Retina (tissue), 1 donor: ENCODE measurements around the gene MAD1L1.

ENCODE experiments used
- DNase-seq: peaks from one replicate; pipeline ENCODE4 v3.0.0-alpha.2; 2016

Gene MAD1L1

DNA sequence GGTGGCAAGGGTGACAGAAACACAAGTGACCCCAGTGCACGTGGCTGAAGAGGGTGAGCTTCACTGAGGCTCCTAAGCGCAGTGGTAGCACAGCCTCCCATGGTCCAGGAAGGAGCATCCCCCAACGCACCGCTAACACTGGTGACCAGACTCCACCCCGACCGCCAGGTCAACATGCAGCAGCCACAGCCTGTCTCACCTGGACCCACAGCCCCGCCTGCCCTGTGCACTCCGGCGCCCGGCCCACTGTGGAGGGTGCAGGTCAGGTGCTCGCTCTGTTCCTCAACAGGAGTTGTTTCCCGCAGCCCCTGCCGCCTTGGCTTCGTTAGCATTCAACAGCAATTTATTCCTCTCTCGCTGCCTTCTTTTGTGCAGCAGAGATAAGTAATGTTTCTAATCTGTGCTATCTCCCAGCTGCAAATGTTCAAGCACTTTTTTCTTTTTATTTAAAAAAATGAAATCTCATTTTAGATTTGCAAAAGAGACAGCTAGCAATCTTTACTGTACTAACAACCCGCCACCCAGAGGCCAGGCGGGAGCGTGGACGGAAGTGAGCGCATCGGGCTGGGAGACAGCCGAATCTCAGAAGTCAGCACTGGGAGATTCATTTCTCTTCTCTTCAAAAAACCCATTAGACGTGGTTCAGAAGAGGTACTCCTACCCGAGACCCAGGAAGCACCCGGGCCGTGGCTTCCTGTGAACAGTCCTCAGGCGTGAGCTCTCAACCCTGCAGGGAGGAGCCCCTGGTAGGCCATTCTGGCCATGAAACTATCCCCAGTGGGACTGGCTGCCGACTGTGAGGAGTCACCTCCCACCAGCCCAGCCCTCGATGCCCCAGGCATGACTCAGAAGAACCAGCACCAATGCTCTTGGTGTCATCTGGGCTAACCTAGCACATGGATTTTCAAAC lies 133.4 kb downstream of the MAD1L1 start:
- DNase-seq: peak; percentile 50

DNA sequence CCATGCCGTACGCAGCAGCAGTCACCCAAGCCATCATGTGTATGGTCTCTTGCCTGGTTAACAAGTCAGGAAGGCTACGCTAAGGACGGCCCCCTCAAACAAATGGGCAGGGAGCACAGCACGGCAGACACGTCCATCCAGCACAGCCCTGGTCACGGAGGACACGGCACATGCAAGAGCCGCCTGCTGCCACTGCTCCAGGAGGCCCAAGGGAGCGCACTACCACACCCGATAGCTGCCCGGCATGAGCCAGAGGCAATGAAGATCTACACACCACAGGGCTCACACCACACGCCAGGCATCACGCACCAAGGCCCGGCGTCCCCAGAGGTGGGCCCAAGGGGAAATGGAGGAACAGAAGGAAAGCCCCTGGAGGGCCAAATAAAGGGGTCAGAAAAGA lies 134.2 kb downstream of the MAD1L1 start:
- no peak for DNase-seq

DNA sequence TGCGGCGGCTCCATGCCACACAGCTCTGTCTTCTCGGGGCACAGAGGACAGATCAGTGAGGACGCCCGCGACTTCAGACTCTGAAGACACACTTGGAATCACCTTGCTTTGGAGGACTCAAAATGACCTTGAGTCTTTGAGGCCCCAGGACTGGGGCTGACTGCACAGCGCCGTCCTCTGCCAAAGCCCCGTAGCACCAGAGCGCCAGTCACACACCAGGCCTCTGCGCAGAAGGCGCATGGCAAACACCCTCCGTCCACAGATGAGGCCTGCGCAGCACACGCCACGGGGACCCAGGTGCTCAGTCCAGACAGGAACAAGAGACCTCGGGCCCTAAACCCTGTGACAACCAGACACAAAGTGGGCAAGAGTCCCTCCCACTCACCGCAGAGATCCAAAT lies 134.7 kb downstream of the MAD1L1 start:
- DNase-seq: no peak

DNA sequence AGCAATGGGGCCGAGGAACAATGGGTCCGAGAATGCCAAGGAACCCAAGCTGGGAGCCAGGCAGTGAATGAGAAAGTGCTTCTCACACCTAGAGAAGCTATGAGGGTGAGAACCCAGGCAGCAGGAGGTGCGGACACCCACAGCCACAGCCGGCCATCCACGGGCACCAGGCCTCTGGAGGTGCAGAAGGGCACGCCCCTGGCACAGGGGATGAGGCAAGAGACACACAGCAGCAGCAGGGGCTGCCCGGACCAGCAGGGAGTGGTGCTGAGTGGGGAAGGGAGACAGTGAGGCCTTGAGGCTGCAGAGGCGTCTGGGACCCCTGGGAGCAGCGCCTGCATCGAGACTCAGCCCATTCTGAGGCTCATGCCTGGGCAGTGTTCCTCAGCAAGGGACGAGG lies 135.3 kb downstream of the MAD1L1 start:
- no peak for DNase-seq

DNA sequence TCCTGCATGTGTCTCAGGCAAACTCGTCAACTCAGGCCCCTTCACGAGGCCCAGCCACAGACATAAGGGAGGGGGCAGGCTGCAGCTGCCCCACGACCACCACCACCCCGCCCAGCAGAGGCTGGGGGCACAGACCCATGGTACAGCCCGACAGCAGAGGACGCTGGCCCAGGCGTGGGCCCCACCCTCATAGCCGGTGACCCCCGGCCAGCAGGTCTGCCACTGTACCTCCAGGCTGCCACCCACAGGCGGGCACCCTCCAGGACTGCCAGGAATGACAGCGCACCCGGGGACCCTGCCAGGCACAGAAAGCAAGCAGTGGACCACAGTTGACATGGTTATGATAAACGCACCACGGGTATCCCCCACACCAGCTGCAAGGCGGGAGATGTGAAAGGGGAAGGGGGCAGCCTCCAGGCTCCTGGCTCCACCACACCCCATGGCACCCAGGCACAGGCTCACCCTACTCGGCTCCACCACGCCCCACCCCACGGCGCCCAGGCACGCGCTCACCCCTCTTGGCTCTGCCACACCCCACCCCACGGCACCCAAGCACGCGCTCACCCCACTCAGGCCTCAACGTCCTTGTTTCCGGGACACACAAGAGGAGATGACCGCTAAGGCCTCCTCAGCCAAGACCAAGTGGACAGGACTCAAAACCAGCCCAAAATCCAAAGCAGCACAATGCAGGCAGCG lies 135.9 kb downstream of the MAD1L1 start:
- no peak for DNase-seq

DNA sequence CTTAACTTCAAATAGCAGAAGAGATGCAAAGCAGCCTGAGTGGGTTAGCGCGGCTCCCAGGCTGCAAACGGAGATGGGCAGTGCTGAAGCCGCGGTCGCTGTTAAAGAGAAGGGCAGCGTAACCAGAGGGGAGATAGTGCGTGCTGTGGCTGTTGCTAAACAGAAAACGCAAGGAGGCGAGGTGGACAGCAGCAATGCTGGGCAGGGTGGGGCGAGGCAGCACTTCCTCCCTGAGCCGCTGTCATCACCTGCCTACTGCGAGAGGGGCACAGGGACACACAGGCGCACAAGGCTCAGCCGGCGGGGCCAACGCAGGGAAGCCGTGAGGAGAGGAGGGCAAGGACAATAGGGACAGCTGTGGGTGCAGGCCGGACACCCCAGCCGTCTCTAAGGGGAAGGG lies 137.3 kb downstream of the MAD1L1 start:
- no peak for DNase-seq

DNA sequence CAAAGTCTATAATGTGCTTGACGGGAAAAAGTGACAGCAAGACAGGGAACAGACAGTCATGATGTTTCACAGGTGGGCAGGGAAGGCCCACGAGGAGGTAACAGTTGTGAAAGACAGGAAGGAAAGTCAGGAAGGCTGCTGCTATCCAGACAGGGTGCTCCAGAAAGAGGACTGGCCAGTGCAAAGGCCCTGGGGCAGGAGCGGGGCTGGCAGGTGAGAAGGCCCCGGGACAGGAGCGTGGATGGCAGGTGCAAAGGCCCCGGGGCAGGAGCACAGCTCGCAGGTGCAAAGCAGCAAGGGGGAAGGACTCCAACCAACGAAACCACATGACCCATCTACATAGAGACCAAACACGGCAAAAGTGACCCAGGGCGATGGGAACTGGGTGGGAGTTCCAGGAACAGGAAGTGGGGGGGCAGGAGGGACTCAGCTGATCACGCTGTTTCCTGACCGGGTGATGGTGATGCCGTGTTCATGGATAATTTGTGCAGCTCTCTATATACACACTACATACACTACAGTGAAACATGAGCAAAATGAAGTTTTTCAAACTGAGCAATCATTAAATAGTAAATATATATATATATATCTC lies 138.2 kb downstream of the MAD1L1 start:
- DNase-seq: no peak

DNA sequence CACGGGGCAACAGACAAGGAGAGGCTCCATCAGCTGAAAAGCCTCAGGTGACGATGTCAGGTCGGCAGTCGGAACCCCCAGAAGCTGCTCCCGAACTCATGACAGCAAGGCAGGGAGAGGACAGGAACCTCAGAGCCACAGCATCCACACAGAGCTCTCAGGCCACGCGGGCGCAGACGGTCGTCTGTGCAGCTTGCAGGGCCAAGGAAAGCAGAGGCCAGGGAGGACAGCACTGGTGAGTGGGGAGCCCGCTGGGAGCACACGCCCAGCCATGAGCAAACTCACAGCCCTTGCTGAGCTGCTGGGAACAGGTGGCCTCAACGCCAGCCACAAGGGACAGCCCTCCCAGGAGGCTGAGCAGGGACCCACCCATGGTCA lies 138.9 kb downstream of the MAD1L1 start:
- no peak for DNase-seq

DNA sequence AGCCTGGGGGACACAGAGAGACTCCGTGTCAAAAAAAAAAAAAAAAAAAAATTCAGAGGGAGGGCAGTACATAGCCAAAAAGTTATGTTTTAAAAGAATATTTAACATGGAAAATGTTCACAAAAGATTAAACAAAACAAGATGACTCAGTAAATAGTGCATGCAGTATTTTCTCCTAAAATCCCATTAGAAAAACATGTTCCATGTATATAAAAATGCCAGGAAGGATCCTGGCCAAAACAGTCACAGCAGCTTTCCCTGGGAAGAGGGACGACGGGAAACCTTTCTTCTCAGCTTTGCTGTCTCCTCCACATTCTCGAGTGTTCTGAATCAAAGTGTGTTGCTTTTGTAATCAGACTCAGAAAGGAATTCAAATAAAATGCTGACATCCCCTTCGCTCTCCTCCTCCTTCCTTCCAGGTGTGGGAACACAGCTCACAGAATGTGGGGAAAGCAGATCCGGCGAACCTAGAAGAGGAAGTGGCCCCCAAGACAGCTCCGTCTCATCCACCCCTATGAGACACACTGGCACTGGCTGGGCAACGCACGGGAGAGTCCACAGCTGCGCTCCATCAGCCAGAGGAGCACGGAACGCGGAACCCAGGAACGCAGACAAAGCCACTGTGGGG lies 139.4 kb downstream of the MAD1L1 start:
- no peak for DNase-seq

DNA sequence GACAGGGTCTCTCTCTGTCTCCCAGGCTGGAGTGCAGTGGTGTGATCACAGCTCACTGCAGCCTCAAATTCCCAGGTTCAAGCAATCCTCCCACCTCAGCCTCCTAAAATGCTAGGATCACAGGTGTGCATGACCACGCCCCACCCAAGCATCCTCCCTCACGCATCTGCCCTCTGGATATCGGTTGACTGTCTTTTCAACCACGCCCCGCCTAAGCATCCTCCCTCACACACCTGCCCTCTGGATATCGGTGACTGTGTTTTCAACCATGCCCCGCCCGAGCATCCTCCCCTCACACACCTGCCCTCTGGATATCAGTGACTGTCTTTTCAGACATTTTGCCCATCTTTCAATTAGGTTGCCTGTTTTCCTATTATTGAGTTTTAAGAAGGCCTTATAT lies 140.5 kb downstream of the MAD1L1 start:
- DNase-seq: no peak

DNA sequence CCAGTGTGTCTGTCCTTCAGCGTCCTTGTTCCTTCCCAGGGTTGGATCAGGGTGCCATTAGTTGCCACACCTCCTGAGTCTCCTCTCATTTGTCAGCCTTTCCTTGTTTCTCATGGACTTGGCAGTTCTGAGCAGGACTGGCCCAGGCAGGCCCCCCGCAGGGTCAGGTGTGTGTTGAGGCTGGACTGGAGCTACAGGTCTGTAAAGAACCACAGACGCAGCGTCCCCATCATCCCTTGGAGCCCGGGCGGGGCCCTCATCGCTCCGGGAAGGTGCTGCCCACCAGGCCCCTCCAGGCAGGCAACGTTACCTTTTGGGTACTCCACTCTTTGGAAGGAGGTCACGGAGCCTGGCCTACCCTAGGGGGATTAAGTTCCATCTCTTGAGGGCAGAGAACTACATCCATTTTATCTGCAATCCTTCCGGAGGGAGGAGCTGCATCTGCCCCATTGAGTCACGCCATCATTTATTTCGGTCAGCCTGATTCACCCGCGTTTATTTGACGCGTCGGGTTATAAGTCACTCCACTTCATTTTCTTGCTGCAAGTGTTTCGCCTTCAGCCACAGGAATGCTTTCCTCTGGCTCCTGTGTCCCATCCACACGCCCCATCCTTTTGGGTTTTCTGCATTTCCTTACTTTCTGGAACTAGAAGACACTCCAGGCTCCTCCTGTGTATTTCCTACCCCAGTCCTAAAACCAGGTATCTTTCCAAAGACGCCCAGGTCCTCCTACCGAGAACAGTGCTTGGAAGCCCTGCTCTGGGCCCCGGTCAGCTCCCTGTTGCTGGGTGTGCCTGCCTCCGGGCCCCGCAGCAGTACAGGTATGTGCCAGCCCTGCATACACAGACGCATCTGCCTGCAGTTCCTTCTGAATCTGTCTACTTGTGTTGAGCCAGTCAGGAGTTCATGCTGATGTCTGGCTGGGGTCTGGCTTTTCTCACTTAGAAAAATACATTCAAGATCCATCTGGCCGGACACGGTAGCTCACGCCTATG lies 141.9 kb downstream of the MAD1L1 start:
- DNase-seq: no peak

DNA sequence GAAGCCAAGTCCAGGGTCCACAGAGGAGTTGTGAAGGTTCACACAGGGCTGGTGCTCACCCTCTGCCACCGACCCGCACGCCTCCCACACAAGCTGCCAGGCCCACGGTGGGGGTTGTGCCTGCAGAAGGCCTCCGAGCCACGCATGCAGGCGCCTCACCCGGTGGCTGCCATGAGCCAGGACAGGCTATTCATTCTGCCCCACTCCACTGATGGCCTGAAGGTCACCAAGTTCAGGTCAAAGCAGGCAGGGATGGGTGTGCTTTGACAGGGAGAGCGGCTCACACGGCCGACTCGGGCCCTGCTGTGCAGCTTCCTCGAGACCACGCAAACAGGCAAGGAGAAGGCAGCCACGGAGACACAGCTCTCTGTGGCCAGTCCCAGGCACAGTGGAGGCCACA lies 143.9 kb downstream of the MAD1L1 start:
- peak; percentile 8 for DNase-seq

DNA sequence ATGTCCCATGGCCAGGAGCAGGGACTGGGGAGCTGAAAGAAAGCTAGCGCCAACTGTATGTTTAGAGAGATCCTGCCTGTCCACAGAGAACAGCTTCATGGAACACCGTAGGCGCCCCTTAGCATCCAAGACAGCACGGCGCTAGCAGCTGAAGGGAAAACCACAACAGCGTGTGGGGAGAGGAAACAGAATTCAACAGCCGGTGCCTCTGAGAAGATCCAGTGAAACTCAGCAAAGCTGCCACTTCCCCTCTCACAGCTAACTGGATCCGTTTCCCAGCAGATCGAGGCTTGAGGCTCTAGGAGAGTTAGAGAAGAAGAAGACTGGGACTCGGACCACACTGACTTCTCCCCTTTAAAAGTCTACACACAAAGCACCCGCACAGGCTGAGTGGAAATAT lies 145.0 kb downstream of the MAD1L1 start:
- no peak for DNase-seq

DNA sequence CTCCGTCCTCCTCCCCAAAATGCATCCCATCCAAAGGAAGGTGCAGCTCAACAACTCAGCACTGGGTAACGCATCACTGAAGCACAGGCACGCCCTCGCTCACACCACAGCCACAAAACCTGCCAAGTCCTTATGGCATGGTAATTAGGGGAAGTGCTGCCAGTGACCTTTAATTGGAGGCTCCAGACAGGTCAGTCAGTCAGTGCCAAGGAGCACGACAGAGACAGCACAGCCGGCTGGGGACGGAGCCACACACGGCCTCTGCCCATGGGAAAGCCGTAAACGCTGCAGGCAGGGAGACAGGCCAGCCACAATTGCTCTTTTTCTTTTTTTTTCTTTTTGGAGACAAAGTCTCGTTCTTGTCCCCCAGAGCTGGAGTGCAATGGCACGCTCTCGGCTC lies 146.5 kb downstream of the MAD1L1 start:
- no peak for DNase-seq

DNA sequence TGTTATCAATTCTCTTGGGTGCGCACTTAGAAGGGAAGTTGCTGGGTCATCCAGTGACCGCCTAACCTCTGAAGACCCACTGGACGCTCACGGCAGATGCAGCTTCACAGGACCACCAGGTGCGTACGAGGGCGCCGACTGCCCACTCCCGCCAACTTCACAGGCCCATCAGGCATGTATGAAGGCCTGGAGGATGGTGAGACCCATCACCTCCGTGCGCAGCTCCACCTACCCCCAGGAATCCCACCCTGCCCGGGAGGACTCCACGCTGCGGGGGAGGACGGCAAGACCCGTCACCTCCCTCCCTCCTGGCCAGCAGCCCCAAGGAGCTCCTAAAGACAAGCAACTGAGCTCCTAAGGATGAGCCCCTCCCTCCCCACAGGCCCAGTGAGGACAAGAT lies 146.9 kb downstream of the MAD1L1 start:
- no peak for DNase-seq

DNA sequence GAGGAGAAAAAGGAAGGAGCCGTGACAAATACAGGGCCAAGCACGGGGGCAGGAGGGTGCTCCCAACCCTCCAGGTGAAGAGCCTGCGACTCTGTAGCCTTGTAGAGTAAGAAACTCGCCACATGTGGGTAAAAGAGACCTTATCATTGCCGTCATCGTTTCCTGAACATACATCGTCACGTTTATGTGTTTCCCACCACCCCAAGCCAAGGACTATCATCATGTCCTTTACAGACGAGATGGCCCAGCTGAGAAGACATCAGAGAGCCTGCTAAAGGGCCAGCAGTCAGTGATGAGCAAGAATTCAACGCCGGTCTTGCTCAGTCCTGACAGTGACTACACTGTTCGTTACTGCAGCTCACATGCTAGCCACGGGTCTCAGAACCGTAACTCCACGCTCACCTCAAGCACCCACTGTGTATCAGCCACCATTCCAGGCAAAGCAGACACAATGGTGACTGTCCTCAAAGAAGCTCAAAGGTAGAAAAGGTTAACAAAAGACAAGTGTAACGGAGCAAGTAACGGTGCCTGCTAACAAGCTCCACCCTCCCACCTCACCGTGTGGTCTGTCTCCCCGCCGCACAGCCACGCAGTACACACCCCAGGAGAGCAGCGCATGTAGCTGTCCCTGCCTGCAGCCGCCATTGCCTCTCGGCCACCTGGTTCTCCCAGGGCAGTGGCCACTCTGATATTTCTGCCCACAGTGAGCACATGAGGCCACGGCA lies 147.8 kb downstream of the MAD1L1 start:
- no peak for DNase-seq

DNA sequence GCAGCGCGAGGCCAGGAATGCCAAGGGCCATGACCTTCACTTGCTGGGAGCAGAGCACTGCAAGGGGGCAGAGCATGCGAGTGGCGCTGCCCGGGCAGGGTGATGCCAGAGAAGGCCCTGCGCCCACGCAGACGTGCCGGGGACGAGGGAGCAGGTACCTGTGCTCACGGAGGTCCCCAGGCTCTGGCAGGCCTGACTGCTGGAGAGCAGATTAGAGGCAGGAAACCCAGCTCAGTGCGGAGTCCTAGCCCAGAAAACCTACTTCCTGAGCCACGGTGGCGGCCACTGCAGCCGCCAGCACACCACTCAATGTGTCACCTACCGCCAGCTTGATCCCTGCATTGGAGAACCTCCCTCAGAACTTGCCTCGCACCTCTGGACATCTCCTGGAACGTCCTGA lies 148.4 kb downstream of the MAD1L1 start:
- no peak for DNase-seq

DNA sequence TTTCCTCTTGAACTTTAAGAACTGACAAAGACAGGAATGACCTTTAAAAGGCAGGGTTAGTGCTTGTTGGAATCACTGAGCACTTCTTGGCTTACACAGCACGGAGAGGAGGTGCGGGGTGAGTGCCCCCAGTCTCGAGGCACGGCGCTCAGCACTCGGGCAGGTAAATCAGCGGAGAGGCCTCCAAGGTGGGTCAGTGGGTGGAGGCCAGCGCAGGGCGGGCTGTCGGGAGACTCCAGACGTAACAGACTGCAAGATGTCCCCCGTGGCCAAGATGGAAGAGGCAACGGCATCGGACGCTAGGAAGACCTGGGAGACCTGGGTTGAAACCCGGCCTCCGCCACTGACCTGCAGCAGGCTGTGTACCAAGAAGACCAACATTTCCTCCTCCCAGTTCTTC lies 149.4 kb downstream of the MAD1L1 start:
- no peak for DNase-seq

DNA sequence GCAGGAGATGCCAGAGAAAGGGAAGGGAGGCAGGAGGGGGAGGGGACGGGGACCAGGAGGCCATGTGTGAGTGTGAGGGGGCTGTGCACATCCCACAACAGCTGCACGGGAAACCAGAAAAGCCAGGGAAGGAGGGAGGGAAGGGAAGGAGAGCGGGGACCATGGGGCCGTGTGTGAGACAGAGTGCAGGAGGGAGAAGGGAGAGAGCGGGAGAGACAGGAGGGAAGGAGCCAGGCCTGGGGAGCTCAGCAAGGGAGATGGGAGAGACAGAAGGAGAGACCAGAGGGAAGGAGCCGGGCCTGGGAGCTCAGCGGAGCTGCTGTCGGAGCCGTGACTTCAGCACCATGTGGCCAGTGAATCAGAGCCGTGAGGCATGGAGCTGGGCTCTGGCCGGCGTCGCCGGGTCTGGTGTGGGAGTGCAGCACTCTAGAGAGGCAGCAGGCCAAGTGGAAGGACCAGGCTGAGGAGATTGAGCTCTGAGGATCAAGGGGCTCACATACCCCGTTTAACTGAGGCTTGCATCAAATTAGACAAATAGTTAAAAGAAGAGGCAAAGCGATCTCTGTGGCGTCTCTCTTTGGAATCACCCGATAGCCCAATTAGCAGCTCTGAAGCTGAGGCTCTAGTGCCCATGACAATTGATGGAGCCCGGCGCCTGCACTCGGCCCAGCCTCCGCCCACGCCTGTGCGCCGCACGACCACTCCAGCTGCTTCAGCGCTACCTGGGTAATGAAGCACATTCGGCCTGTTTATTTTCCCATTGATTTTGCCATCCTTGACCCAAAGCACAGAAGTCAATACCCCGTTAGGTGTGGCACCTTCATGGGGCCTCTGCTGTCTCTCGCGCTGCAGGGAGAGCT lies 150.4 kb downstream of the MAD1L1 start:
- DNase-seq: peak; percentile 80

DNA sequence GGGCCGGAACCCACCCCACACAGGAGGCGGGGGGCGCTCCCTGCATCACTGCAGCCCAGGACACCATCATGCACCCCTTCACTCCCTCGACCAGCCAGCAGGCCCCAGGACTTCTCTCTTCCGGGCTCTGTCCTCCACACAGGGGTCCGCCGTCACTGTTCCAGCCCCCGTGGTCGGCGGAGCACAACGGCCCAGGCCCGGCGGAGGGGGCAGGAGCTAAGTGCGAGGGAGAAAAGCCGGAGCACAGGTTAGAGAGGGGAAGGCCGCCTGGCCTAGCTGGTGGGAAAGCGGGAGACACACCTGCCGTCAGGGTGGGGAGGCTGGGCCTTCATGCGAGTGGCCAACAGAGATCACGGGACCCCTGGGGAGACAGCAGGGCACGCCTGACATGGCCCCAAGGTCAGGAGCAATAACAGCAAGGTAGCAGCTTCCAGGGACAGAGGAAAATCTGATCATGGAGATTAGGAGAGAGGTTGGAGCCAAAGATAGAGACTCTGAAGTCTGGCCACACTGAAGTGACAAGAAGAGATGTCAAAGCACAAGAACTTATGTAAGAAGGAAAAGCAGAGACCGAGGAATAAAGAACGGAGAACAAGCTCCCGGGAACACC lies 151.1 kb downstream of the MAD1L1 start:
- DNase-seq: no peak
